Activated T-cell treated with anti-CD3 and anti-CD28 coated beads for 1 hour (primary cell): ENCODE measurements around the gene CABLES2.

Source experiments
- DNase-seq: peaks from one replicate; pipeline ENCODE4 v3.0.0-alpha.2; 2020; ENCODE audit warnings: low read depth

Gene CABLES2

GRCh38 chr20:62405108-62405980 is 1.7 kb downstream of the CABLES2 start:
- DNase-seq = no peak

DNA sequence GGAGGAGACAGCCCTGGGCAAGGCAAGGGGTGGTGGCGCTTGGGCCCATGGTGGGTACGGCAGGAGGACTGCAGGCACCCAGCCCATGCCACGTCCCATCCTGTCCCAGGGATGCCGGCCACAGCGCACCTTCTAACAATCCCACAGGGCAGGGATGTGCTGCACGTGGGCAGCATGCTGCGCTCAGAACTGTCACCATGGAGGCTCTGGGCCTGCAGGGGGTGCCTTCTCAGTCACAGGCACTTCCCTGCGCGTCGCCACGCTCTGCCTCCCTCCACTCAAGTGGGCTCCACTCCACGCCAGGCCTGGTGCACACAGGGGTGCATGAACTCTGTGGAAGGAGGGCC is 2.4 kb downstream of the CABLES2 start:
- no peak for DNase-seq

DNA sequence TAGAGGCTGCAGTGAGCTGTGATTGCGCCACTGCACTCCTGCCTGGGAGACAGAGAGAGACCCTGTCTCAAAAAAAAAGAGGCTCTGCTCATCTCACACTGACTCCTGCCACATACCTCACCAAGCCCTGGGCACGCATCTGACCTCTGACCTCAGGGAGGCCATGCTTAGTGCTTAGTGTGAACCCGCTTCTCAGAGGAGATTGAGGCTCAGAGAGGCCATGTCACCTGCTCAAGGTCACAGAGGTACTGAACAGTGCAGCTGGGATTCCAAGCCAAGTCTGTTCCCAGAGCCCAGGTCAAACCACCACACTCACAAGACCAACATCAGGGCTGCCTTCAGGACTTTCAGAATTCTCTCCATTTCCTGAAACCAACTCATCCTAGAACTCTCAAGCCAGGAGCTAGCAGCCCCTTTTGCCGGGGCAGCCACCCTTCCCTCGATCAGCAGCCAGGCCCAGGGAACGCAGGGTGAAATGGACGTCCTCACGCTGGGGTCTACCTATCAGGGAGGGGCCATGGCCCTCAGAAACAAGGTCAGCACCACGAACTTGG is 2.9 kb downstream of the CABLES2 start:
- no peak for DNase-seq

- no peak for DNase-seq
Observed at GRCh38 chr20:62403331-62403730, 3.8 kb downstream of the CABLES2 start.

- no peak for DNase-seq
Observed at GRCh38 chr20:62402456-62403150, 4.5 kb downstream of the CABLES2 start.

GRCh38 chr20:62401331-62401779 is 5.7 kb downstream of the CABLES2 start:
- no peak for DNase-seq

GRCh38 chr20:62400541-62400940 is 6.5 kb downstream of the CABLES2 start:
- DNase-seq = no peak

DNA sequence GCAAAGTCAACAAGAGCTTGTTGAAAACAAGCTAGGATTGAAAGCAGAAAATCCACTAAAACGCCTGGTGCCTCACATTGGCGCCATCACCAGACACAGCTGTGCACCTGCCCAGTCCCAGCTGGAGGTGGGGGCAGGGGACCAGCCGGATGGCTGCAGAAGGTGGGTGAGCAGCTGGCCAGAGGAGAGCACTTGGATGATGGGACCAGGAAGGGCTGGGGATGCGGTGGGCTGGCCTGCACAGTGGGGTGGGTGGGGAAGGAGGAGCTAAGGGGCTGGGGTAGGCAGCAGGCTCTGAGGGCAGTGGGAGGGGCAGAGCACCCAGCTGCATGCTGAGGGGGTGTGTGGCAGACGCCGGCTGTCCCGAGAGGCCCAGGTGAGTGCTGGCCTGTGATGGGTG is 7.1 kb downstream of the CABLES2 start:
- DNase-seq = no peak

DNA sequence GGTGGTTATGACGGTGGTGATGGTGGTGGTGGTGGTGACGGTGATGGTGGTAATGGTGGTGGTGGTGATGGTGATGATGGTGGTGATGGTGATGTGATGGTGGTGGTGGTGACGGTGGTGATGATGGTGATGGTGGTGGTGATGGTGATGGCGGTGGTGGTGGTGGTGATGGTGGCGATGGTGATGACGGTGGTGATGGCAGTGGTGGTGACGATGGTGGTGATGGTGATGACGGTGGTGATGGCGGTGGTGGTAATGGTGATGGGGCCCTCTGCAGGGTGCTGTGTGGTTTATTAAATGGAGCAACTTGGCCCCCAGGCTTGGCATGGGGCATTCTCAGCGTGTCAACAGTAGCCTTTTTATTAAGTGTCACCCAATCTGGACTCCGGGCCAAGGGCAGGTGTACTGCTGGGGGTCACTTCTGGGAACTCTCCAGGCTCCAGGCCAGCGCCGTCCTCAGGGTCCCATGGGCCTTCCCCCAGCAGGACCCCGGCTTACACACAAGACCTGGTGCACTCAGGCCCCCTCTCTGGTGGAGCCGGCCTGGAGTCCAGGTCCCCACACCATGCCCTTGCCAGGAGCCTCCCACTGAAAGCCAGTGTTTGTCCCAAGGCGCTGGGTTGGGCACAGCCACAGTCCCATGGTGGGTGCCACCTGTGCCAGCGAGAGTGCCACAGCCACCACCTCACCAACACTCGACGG is 8.8 kb downstream of the CABLES2 start:
- no peak for DNase-seq

DNA sequence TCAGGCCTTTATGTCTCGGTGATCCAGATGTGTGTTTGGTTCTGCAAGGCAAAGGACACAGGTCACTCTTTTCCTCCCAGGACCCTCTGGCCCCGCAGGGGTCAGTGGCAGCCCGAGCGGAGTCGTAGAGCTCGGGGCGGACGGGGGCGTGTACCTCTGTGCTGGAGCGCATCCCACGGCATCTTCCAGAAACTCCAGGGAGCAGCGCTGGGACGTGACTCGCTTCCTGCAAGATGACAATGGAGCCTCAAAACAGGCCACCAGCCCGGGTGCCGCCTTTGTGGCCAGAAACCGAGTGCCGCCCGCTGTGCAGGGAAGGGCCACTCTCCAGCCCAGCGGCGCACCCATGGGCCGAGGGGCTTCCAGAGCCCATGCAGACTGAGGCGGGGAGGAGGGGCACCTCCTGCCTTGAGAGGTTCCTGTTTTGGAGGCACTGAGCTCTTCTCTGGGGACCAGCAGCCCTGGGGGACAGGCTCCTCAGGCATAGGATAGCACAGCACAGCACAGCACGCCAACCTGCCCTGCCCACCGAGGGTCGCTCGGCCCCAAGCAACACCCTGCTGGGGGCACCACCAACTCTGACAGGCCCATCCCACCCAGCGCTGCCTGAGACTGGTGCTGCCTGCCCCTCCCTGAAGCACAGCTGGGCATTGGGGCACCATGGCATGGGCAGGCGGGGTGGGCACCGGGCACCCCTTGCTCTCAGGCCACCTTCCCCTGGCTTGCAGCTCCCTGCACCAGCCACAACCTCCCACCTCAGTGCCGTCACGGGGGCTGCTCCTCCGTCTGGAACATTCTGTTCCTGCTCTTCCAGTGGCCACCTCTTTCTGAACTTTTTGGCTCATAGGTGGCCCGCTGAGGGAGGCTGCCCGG is 10.5 kb downstream of the CABLES2 start:
- no peak for DNase-seq

DNA sequence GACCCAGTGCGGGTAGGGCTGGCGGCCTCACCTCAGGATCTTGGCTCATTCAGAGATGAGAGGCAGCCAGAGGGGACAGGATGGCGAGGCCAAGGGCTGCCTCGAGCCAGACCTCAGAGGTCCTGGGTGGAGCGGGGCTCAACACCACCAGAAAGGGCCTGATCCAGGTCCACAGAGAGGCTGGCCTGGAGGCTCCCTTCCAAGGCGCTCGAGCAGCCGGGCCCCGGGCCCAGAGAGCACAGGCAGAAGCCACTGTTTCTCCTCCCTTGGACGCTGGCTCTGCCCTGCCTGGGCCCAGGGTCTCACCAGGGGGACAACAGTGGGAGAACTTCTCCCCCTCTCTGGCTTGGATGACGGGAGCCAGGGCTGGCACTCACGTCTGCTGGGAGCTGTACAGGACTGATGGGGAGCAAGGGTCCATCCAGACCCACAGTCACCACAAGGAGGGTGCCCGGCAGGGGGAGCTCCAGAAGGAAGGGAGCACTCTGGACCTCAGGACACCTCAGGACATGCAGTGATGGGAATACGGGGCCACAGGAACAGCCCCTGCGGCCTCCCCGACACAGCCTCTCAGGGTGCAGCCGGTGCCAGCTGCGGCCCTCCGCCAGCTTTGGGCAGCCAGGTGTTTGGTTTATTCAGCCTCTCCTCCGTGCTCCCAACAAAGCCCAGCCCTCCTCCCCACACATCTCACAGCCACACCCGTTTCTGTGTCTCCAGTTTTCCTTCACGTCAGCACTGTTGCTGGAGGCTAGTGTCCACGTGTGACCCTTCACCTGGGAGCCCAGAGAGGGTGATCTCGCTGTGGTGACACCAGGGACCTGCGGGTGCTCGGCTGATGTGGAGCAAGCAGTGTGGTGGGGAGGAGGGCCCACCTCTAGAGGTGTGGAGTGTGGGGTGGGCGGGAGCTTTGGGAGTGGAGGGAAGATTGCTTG is 11.5 kb downstream of the CABLES2 start:
- no peak for DNase-seq

GRCh38 chr20:62394248-62395245 is 12.5 kb downstream of the CABLES2 start:
- no peak for DNase-seq

- DNase-seq = no peak
Observed at GRCh38 chr20:62393830-62394229, 13.3 kb downstream of the CABLES2 start.

GRCh38 chr20:62393335-62393665 is 13.8 kb downstream of the CABLES2 start:
- no peak for DNase-seq

DNA sequence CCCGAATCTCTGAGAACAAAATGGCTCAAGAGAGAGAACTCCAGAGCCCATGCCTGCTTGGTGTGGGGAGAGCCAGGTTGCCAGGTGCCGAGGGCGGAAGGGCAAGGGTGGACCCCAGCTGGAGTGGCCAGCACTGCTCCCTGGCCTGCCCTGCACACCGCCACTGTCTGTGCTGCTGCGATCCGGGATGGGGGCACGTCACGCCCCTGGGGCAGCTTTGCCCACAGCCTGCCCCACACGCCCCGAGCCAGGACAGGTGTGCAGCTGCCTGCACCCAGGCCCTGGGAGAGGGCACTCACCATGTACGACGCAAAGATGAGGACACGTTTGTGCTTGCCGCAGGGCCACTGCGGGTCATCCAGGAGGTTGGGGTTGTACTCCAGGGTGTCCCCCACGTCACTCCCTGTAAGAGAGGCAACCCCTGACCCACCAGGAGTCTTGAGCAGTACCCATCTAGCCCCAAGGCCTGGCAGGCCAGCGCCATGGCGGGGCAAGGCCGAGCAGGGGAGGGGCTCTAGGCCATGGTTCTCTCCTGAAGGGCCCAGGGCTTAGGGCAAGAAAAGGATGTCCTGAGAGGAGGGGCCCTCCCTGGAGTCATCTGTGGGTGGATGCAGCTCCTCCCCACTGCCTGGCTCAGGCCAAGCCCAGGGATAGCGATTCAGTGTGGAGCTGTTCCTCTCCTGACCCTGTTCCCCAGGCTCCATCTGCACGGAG is 14.3 kb downstream of the CABLES2 start:
- no peak for DNase-seq

GRCh38 chr20:62392077-62392418 is 15.0 kb downstream of the CABLES2 start:
- DNase-seq = no peak

GRCh38 chr20:62391165-62392076 is 15.7 kb downstream of the CABLES2 start:
- DNase-seq = no peak
